HepG2 (cell line): Measurements from ENCODE around the gene TP63. TPM values are rescaled to one million over a fixed set of nuclear protein-coding genes. Genes with fewer than 3 reads are reported as not detected.

Experiments
- ATAC-seq: fragments of 200-7000 bp; cut with Tn5 transposase; 3 replicates; pipeline ENCODE4 v1.9.1; 2020; ENCODE audit warnings: mild to moderate bottlenecking, moderate library complexity
- BruUV-seq: library from RNA; stranded (reverse); fragments of 400-500 nt; replicated peaks from 2 replicates; lab custom pipeline; 2021; lab: Mats Ljungman, UMichigan
- CTCF ChIA-PET: fragments of 300-600 bp; formaldehyde crosslinking; extraction: SDS; loops from one replicate; lab custom pipeline; 2021; ENCODE audit warnings: low total read pairs, inconsistent platforms, low intra/inter-chr PET ratio; lab: Yijun Ruan, JAX
- POLR2A ChIA-PET: fragments of 350-600 bp; sonication (Branson Sonifier 250); formaldehyde crosslinking; loops from one replicate; lab custom pipeline; 2020; ENCODE audit warnings: antibody characterized with exemption, inconsistent platforms; lab: Yijun Ruan, JAX
- DNase-seq: peaks from one replicate; pipeline ENCODE4 v3.0.0-alpha.2; 2015; ENCODE audit warnings: low spot score
- FAIRE-seq: peaks from 3 replicates; lab custom pipeline; 2011; peaks lifted over from hg19 to GRCh38; lab: Jason Lieb, UNC
- H2AFZ ChIP-seq: one replicate; pipeline ENCODE4 v1.6.1; 2011; ENCODE audit warnings: low read length, inconsistent platforms
- H3K27ac ChIP-seq: fragments of 300-600 bp; 3 replicates; pipeline ENCODE4 v1.8.0; 2011; ENCODE audit warnings: mixed run types, mild to moderate bottlenecking, mixed read lengths, low read length, inconsistent platforms; ENCODE audit not compliant: insufficient read depth; ENCODE audit errors: extremely low read length
- H3K27me3 ChIP-seq, 2 experiments: fragments of 200-600 bp in 1 of 2; 2 replicates in 1 of 2; 3 replicates in 1 of 2; pipeline versions ENCODE4 v1.6.0 to v1.8.0; 2011; ENCODE audit warnings: low read length in 2 of 2, mild to moderate bottlenecking in 2 of 2, moderate library complexity in 2 of 2, inconsistent platforms in 1 of 2; ENCODE audit not compliant: insufficient read depth in 2 of 2, control insufficient read depth in 1 of 2
- H3K36me3 ChIP-seq, 2 experiments: fragments of 200-600 bp in 1 of 2; replicated peaks in 1 of 2; 2 replicates in 1 of 2; 3 replicates in 1 of 2; pipeline versions ENCODE4 v1.5.1 to v1.8.0; 2011; ENCODE audit warnings: low read length in 2 of 2, inconsistent platforms in 1 of 2; ENCODE audit not compliant: insufficient read depth in 2 of 2, control insufficient read depth in 1 of 2
- H3K4me1 ChIP-seq: 2 replicates; pipeline ENCODE4 v1.5.1; 2012; ENCODE audit warnings: low read length, inconsistent platforms; ENCODE audit not compliant: insufficient read depth
- H3K4me2 ChIP-seq: 2 replicates; pipeline ENCODE4 v1.6.0; 2011; ENCODE audit warnings: low read depth, low read length, inconsistent platforms
- H3K4me3 ChIP-seq, 3 experiments: fragments of 200-600 bp in 1 of 3; sonication (generic), shearing (Covaris generic) in 1 of 3; replicated peaks in 1 of 3; 2 replicates each; pipeline ENCODE4 v1.5.1; 2011 to 2016; ENCODE audit warnings: low read length in 3 of 3, inconsistent platforms in 2 of 3, low read depth in 2 of 3, mild to moderate bottlenecking in 2 of 3, control low read depth in 1 of 3, mixed read lengths in 1 of 3; ENCODE audit not compliant: insufficient read depth in 1 of 3
- H3K79me2 ChIP-seq: one replicate; pipeline ENCODE4 v1.6.1; 2011; ENCODE audit warnings: low read length, inconsistent platforms; ENCODE audit not compliant: insufficient read depth
- H3K9ac ChIP-seq: 2 replicates; pipeline ENCODE4 v1.6.0; 2011; ENCODE audit warnings: mild to moderate bottlenecking, low read depth, low read length, inconsistent platforms; ENCODE audit not compliant: insufficient read depth
- H3K9me3 ChIP-seq: 2 replicates; pipeline ENCODE4 v1.5.1; 2012; ENCODE audit warnings: mild to moderate bottlenecking, low read length
- H4K20me1 ChIP-seq: 2 replicates; pipeline ENCODE4 v1.6.0; 2011; ENCODE audit warnings: inconsistent platforms, mild to moderate bottlenecking, low read length, moderate library complexity; ENCODE audit not compliant: insufficient read depth
- GABPB1 ChIP-seq: IDR thresholded peaks from 2 replicates; pipeline ENCODE4 v1.6.1; 2016; ENCODE audit warnings: mild to moderate bottlenecking, missing genetic modification reagents, moderate library complexity, missing compliant biosample characterization
- NFIC ChIP-seq: IDR thresholded peaks from 2 replicates; pipeline ENCODE4 v1.6.1; 2012; ENCODE audit warnings: mild to moderate bottlenecking, low read length, inconsistent platforms
- RARG ChIP-seq: sonication (generic); formaldehyde crosslinking; IDR thresholded peaks from 2 replicates; pipeline ENCODE4 v1.4.0; 2020; ENCODE audit warnings: low read depth, mild to moderate bottlenecking, missing genetic modification reagents
- SMARCC2 ChIP-seq: fragments of 450-650 bp; IDR thresholded peaks from 2 replicates; pipeline ENCODE4 v1.6.1; 2017; ENCODE audit warnings: antibody characterized with exemption, mild to moderate bottlenecking
- ZNF367 ChIP-seq: sonication (generic); formaldehyde crosslinking; IDR thresholded peaks from 2 replicates; pipeline ENCODE4 v1.4.0; 2020; ENCODE audit warnings: missing genetic modification reagents, borderline replicate concordance
- ZNF383 ChIP-seq: sonication (generic); formaldehyde crosslinking; IDR thresholded peaks from 2 replicates; pipeline ENCODE4 v1.4.0; 2020; ENCODE audit warnings: missing genetic modification reagents, mild to moderate bottlenecking, borderline replicate concordance
- ZNF614 ChIP-seq: IDR thresholded peaks from 2 replicates; pipeline ENCODE4 v1.6.1; 2018; ENCODE audit warnings: missing biosample characterization, missing genetic modification reagents, inconsistent platforms, borderline replicate concordance
- ZNF652 ChIP-seq: IDR thresholded peaks from 2 replicates; pipeline ENCODE4 v1.6.1; 2016; ENCODE audit warnings: low read depth, borderline replicate concordance
- WGBS: methylation state at CpG from one replicate; pipeline ENCODE4 v1.1.6; 2017; ENCODE audit warnings: low lambda C conversion rate; 5-methylcytosine and 5-hydroxymethylcytosine counted together
- in situ Hi-C: cut with HindIII; loops from 2 replicates; pipeline ENCODE4 v1.10.0; 2017; ENCODE audit warnings: low pct_unique_long_range_greater_than_20kb; ENCODE audit not compliant: extremely low pct_ligation_motif_present
- intact Hi-C: fragments of 100-400 bp; cut with micrococcal nuclease; formaldehyde crosslinking; loops from one replicate; pipeline ENCODE4 v1.10.0; 2022; ENCODE audit not compliant: unreplicated experiment
- polyA plus RNA-seq, 8 experiments: library from polyadenylated mRNA; depleted of rRNA in 3 of 8; stranded (reverse) in 7 of 8; unstranded in 1 of 8; fragments of >200 nt; fragmentation: Illumina TruSeq in 4 of 8; extraction: Trizol in 4 of 8; gene quantifications; 2 replicates each; pipeline versions ENCODE4 v1.2.1 to v1.2.3, GENCODE V29; 2011 to 2016; ENCODE audit warnings: low read depth in 4 of 8, missing spikeins in 1 of 8, mixed read lengths in 1 of 8; ENCODE audit not compliant: insufficient read depth in 1 of 8
- total RNA-seq, 5 experiments: library from RNA; depleted of rRNA; stranded (reverse); fragments of >200 nt; fragmentation: Illumina TruSeq; extraction: Trizol; gene quantifications; 2 replicates each; pipeline ENCODE4 v1.2.3, GENCODE V29; 2016; ENCODE audit warnings: low read depth in 1 of 5

The TP63 gene
- total and polyA plus RNA-seq, 2 of the 13 experiments (the other 11 are each of a cell fraction or from before 2014, with no cell fraction given) = not detected

GRCh38 chr3:189721873-189722665 lies 90.9 kb downstream of the TP63 start:
- H3K27ac ChIP-seq = no peak overlapping the region
- intact Hi-C loops (no loop called here), in situ Hi-C loops (no loop called here)
- ChIA-PET CTCF (no interaction called here), POLR2A (no interaction called here)
- H3K79me2 ChIP-seq = no peaks in the 10 kb centered on the region
- TF ChIP-seq SMARCC2 (no peak), ZNF383 (CRISPR knock-in tag) (no peak), GABPB1 (no peak), NFIC (no peak)
- DNase-seq (no peak), FAIRE-seq (no peak), ATAC-seq (no peak)
- BruUV-seq = no TSS peak
- H3K36me3 ChIP-seq = no peaks in the 10 kb centered on the region
- WGBS = 26% methylated on average over 7 of the region's 8 CpGs
- no peaks in the 10 kb centered on the region for H3K9me3 ChIP-seq
- H3K4me1 ChIP-seq = no peaks in the 10 kb centered on the region
- H2AFZ ChIP-seq = no peak overlapping the region
- no peak overlapping the region for H3K4me3 ChIP-seq
- no peaks in the 10 kb centered on the region for H4K20me1 ChIP-seq
- H3K27me3 ChIP-seq = no peaks in the 10 kb centered on the region
- no peak overlapping the region for H3K4me2 ChIP-seq
- H3K9ac ChIP-seq = no peak overlapping the region

- Histone ChIP-seq H3K79me2 (no peaks in the 10 kb centered on the region), H3K27ac (no peak overlapping the region), H4K20me1 (no peaks in the 10 kb centered on the region), H3K9me3 (no peaks in the 10 kb centered on the region), H3K27me3 (no peaks in the 10 kb centered on the region), H2AFZ (no peak overlapping the region), H3K4me2 (no peak overlapping the region), H3K4me3 (no peak overlapping the region), H3K4me1 (no peaks in the 10 kb centered on the region), H3K9ac (no peak overlapping the region), H3K36me3 (no peaks in the 10 kb centered on the region)
- in situ Hi-C loops (no loop called here), intact Hi-C loops (no loop called here)
- DNase-seq (no peak), ATAC-seq (no peak), FAIRE-seq (no peak)
- no TSS peak for BruUV-seq
- WGBS = 38% methylated on average over 4 of the region's 4 CpGs
- TF ChIP-seq ZNF367 (CRISPR knock-in tag) (no peak), ZNF652 (no peak), ZNF614 (CRISPR knock-in tag) (no peak), RARG (CRISPR knock-in tag) (no peak)
- CTCF ChIA-PET = no interaction called here
- POLR2A ChIA-PET = no interaction called here
These were observed 93.2 kb downstream of the TP63 start for GRCh38 chr3:189724356-189724755.
